ENCODE results near the gene USP17L26.
"Not testable (repeated sequence)": the region's sequence is repeated elsewhere in the genome, so short reads cannot be mapped to it uniquely, and the experiment has no call there.

USP17L26 gene

GRCh38 chr4:9334358-9334757, at the start of gene USP17L26:
TSS of gene USP17L26 (plus strand) at chr4:9334658. CDS start at chr4:9334658, 0 bp downstream.
- DNase-seq (ENCODE audit: low read depth in 2 of 2) = not testable (repeated sequence)

GRCh38 chr4:9324191-9324590, 10.3 kb upstream of the USP17L26 start:
- not testable (repeated sequence) for DNase-seq (ENCODE audit: low read depth in 2 of 2)

GRCh38 chr4:9324865-9325264, 9.6 kb upstream of the USP17L26 start, which contains the start of gene USP17L24:
TSS of gene USP17L24 (plus strand) at chr4:9325165. CDS start at chr4:9325165, 0 bp downstream.
- DNase-seq (ENCODE audit: low read depth in 2 of 2) = not testable (repeated sequence)

DNA sequence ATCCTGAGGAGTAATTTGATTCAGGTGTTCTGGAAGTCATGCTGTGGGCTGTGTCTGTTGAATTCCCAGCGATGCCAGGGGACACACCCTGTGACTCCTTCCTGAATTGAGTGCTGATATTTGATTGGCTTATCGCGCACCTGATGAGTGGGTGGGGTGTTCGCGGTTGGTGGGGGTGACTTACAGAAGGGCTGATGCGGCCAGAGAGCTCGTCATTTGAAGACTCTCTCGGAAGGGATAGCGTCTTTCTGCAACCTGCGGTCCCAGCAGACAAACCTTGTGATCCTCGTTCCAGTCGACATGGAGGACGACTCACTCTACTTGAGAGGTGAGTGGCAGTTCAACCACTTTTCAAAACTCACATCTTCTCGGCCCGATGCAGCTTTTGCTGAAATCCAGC, 4.8 kb upstream of the USP17L26 start, which contains the start of gene USP17L25:
Gene USP17L25 (plus strand): TSS at position 301 of the 400 bp plus-strand sequence. CDS start 0 bp downstream, at position 301.
- not testable (repeated sequence) for DNase-seq (ENCODE audit: low read depth in 2 of 2)

DNA sequence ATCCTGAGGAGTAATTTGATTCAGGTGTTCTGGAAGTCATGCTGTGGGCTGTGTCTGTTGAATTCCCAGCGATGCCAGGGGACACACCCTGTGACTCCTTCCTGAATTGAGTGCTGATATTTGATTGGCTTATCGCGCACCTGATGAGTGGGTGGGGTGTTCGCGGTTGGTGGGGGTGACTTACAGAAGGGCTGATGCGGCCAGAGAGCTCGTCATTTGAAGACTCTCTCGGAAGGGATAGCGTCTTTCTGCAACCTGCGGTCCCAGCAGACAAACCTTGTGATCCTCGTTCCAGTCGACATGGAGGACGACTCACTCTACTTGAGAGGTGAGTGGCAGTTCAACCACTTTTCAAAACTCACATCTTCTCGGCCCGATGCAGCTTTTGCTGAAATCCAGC, 4.6 kb downstream of the USP17L26 start, which contains the start of gene USP17L5:
Gene USP17L5 (plus strand): TSS at position 301 of the 400 bp plus-strand sequence. CDS start 0 bp downstream, at position 301.
- DNase-seq (ENCODE audit: low read depth in 2 of 2) = not testable (repeated sequence)

GRCh38 chr4:9343848-9344247, 9.4 kb downstream of the USP17L26 start, which contains the start of gene USP17L27:
TSS of gene USP17L27 (plus strand) at chr4:9344148. CDS start at chr4:9344148, 0 bp downstream.
- not testable (repeated sequence) for DNase-seq (ENCODE audit: low read depth in 2 of 2)

DNA sequence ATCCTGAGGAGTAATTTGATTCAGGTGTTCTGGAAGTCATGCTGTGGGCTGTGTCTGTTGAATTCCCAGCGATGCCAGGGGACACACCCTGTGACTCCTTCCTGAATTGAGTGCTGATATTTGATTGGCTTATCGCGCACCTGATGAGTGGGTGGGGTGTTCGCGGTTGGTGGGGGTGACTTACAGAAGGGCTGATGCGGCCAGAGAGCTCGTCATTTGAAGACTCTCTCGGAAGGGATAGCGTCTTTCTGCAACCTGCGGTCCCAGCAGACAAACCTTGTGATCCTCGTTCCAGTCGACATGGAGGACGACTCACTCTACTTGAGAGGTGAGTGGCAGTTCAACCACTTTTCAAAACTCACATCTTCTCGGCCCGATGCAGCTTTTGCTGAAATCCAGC, 14.1 kb downstream of the USP17L26 start, which contains the start of gene USP17L28:
Gene USP17L28 (plus strand): TSS at position 301 of the 400 bp plus-strand sequence. CDS start 0 bp downstream, at position 301.
- not testable (repeated sequence) for DNase-seq (ENCODE audit: low read depth in 2 of 2)

GRCh38 chr4:9350866-9351265, 16.4 kb downstream of the USP17L26 start:
- not testable (repeated sequence) for DNase-seq (ENCODE audit: low read depth in 2 of 2)

- not testable (repeated sequence) for DNase-seq (ENCODE audit: low read depth in 2 of 2)
These were observed 18.9 kb downstream of the USP17L26 start, which contains the start of gene USP17L29 for GRCh38 chr4:9353338-9353737. TSS of gene USP17L29 (plus strand) at chr4:9353638. CDS start at chr4:9353638, 0 bp downstream.

GRCh38 chr4:9362829-9363228, 28.4 kb downstream of the USP17L26 start, which contains the start of gene USP17L30:
TSS of gene USP17L30 (plus strand) at chr4:9363129. CDS start at chr4:9363129, 0 bp downstream.
- not testable (repeated sequence) for DNase-seq (ENCODE audit: low read depth in 2 of 2)

- DNase-seq (ENCODE audit: low read depth in 2 of 2) = not testable (repeated sequence)
These were observed 45.4 kb downstream of the USP17L26 start for GRCh38 chr4:9379881-9380280.

DNA sequence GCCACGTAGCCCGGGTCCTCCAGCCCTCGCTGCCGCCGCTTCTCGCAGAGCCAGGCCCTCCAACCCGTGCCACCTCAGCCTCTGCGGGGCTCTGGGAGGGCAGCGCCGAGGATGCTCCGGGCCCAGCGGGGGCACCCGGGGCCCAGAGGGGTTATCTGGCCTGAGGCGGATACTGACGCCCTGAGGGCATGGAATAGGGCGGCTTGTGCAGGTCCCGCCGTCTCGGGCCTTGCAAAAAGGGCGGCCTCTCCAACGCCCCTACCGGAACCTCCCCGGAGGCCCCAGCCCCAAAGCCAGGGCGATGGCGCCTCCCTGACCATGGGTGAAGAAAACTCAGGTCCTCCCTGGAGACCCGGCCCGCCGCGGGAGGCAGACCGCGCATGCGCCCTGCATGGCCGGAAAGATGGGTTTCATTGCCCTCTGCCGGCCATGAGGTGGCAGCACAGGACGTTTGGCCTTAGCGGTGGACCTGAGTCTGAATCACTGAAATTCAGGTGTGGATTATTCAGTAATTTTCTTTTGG, 46.6 kb downstream of the USP17L26 start:
- peak; percentile 38 to 50 for DNase-seq (ENCODE audit: low read depth in 2 of 2)

DNA sequence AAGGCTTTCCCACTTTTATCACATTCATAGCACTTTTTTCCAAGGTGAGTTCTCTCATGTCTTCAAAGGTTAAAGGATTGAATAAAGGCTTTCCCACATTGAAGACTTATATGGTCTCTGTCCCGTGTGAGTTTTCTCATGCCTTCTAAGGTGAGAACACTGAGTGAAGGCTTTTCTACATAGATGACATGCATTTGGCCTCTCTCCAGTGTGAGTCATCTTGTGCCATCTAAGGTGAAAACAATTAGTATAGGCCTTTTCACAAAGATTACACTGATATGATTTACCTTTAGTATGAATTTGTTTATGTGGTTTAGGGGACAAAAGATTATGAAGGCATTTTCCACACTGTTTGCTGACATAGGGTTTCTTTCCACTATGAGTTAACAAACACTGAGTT, 49.7 kb downstream of the USP17L26 start:
- no peak for DNase-seq (ENCODE audit: low read depth in 2 of 2)

Data from stimulated activated CD4-positive, alpha-beta T cell treated with anti-CD3 and anti-CD28 coated beads, Interleukin-4, amount 100 ng/mL, for 48 hours (primary cell).